SKM-1 treated with dmso at 0.1 percent for 144 hours (cell line): ENCODE results near the gene AGAP9.
"Not testable (repeated sequence)": the region's sequence is repeated elsewhere in the genome, so short reads cannot be mapped to it uniquely, and the experiment has no call there.

Experiments
- DNase-seq: peaks from one replicate; lab custom pipeline; 2025; ENCODE audit not compliant: unreplicated experiment; lab: John Stamatoyannopoulos, UW

The AGAP9 gene

GRCh38 chr10:47523475-47523874 is at the start of gene AGAP9:
TSS of gene AGAP9 (minus strand) at chr10:47523638. CDS start at chr10:47523526, 112 bp downstream.
- not testable (repeated sequence) for DNase-seq

- DNase-seq = not testable (repeated sequence)
Measured at GRCh38 chr10:47571138-47571912, 47.9 kb upstream of the AGAP9 start.

GRCh38 chr10:47566757-47567156 is 43.3 kb upstream of the AGAP9 start:
- not testable (repeated sequence) for DNase-seq

GRCh38 chr10:47566108-47566699 is 42.8 kb upstream of the AGAP9 start:
- DNase-seq = not testable (repeated sequence)

- not testable (repeated sequence) for DNase-seq
Measured at GRCh38 chr10:47565517-47565920, 42.1 kb upstream of the AGAP9 start.

- DNase-seq = not testable (repeated sequence)
Measured at GRCh38 chr10:47564953-47565352, 41.5 kb upstream of the AGAP9 start.

GRCh38 chr10:47564318-47564717 is 40.9 kb upstream of the AGAP9 start:
- DNase-seq = not testable (repeated sequence)

- not testable (repeated sequence) for DNase-seq
Measured at GRCh38 chr10:47560452-47560851, 37.0 kb upstream of the AGAP9 start.

- not testable (repeated sequence) for DNase-seq
Measured at GRCh38 chr10:47559718-47560308, 36.4 kb upstream of the AGAP9 start.

GRCh38 chr10:47558109-47558508 is 34.7 kb upstream of the AGAP9 start:
- not testable (repeated sequence) for DNase-seq

GRCh38 chr10:47557616-47558015 is 34.2 kb upstream of the AGAP9 start:
- DNase-seq = not testable (repeated sequence)

- DNase-seq = not testable (repeated sequence)
Measured at GRCh38 chr10:47555334-47555733, 31.9 kb upstream of the AGAP9 start.

GRCh38 chr10:47554552-47554951 is 31.1 kb upstream of the AGAP9 start:
- not testable (repeated sequence) for DNase-seq

- DNase-seq = not testable (repeated sequence)
Measured at GRCh38 chr10:47553860-47554247, 30.4 kb upstream of the AGAP9 start.

GRCh38 chr10:47553214-47553859 is 29.9 kb upstream of the AGAP9 start:
- peak; percentile 71 for DNase-seq

GRCh38 chr10:47552719-47553118 is 29.3 kb upstream of the AGAP9 start:
- DNase-seq = not testable (repeated sequence)

GRCh38 chr10:47547286-47547685 is 23.8 kb upstream of the AGAP9 start:
- DNase-seq = not testable (repeated sequence)

- not testable (repeated sequence) for DNase-seq
Measured at GRCh38 chr10:47536430-47536829, 13.0 kb upstream of the AGAP9 start.

GRCh38 chr10:47502313-47502712 is 21.1 kb downstream of the AGAP9 start:
- not testable (repeated sequence) for DNase-seq

- not testable (repeated sequence) for DNase-seq
Measured at GRCh38 chr10:47494226-47494625, 29.2 kb downstream of the AGAP9 start.

- DNase-seq = not testable (repeated sequence)
Measured at GRCh38 chr10:47491600-47491999, 31.8 kb downstream of the AGAP9 start, which contains the start of gene FAM25G. TSS of gene FAM25G (minus strand) at chr10:47491700. CDS start at chr10:47491674, 26 bp downstream.
